Astrocyte of the cerebellum (primary cell): Measurements from ENCODE around the gene UGDH.
"Not testable (repeated sequence)": the region's sequence is repeated elsewhere in the genome, so short reads cannot be mapped to it uniquely, and the experiment has no call there.

Source experiments
- DNase-seq: peaks from one replicate; pipeline ENCODE4 v3.0.0-alpha.2; 2011; ENCODE audit warnings: low read depth
- H3K4me3 ChIP-seq: 2 replicates; pipeline ENCODE4 v1.5.1; 2011; ENCODE audit warnings: mild to moderate bottlenecking, low read depth, low read length, moderate library complexity
- in situ Hi-C: cut with HindIII; loops from 2 replicates; pipeline ENCODE4 v1.10.0; 2017; ENCODE audit warnings: low sequenced_read_pairs
- TF ChIP-seq, protein P1 (sequence below): IDR thresholded peaks from 2 replicates; pipeline ENCODE4 v1.5.1; 2012; ENCODE audit warnings: low read length, low read depth, moderate library complexity, mild to moderate bottlenecking; ENCODE audit errors: missing control alignments

Gene UGDH

DNA sequence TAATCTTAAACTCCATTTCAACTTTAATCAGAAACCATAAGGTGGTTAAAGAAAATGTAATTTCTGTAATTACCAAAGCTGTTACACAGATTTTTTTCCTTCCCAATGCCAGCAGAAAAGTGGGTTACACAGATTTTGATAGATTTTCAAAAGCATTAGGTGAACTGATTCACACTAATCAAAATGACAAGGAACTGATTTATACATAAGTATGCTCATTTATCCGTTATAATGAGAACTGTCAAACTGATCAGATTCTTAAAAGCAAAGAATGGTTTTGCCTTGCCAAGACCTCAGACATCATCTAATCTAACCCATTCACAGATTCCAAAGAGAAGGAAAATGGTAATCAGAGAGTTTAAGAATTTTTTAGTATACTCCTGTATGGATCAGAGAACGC, 5.2 kb downstream of the UGDH start:
- no peak for DNase-seq
- no peak overlapping the region for H3K4me3 ChIP-seq
- in situ Hi-C loops, result no loop called here
- TF ChIP-seq, protein P1, sequence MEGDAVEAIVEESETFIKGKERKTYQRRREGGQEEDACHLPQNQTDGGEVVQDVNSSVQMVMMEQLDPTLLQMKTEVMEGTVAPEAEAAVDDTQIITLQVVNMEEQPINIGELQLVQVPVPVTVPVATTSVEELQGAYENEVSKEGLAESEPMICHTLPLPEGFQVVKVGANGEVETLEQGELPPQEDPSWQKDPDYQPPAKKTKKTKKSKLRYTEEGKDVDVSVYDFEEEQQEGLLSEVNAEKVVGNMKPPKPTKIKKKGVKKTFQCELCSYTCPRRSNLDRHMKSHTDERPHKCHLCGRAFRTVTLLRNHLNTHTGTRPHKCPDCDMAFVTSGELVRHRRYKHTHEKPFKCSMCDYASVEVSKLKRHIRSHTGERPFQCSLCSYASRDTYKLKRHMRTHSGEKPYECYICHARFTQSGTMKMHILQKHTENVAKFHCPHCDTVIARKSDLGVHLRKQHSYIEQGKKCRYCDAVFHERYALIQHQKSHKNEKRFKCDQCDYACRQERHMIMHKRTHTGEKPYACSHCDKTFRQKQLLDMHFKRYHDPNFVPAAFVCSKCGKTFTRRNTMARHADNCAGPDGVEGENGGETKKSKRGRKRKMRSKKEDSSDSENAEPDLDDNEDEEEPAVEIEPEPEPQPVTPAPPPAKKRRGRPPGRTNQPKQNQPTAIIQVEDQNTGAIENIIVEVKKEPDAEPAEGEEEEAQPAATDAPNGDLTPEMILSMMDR, result no peak

DNA sequence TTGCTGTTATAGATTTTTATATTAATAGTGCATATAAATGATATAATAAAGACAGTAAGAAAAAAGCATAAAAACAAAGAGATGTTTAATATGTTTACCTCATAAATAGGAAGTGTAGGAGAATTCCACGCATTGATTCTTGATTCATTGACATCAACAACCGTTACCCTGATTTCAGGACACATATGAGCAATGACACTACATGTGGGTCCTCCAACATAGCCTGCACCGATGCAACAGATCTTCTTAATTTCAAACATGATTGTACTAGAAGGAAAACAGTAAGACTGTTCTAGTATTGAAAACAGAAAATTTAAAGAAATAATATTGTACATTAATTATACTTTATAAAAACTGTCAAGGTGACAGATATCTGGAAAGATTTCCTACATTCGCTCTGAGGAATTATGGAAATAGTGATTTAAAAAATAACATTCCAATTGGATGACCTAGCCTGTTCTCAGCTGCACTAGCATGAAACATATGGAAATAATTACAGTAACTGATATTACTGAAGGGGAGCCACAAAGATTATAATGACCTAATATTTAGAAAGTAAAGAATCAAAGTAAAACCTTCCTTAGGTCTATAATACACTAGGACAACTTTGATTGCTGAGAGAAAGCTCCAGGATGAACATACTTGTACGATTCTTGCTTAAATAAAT, 5.9 kb downstream of the UGDH start:
- peak; percentile 43 for DNase-seq
- in situ Hi-C loops, result no loop called here
- H3K4me3 ChIP-seq, result no peak overlapping the region
- TF ChIP-seq, protein P1, result no peak

DNA sequence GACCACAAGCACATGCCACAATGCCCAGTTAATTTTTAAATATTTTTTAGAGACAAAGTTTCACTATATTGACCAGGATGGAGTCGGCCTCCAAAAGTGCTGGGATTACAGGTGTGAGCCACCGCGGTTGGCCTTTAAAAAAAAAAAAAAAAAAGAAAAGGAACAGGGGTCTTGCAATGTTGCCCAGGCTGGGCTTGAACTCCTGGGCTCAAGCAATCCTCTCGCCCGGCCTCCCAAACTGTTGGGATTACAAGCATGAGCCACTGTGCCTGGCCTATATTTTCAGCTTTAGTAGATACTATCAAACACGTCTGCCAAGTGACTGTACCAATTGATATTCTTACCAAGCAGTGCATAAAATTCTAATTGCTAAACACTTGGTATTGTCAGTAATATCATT, 8.8 kb downstream of the UGDH start:
- no peak overlapping the region for H3K4me3 ChIP-seq
- in situ Hi-C loops, result no loop called here
- TF ChIP-seq, protein P1, result no peak
- no peak for DNase-seq

DNA sequence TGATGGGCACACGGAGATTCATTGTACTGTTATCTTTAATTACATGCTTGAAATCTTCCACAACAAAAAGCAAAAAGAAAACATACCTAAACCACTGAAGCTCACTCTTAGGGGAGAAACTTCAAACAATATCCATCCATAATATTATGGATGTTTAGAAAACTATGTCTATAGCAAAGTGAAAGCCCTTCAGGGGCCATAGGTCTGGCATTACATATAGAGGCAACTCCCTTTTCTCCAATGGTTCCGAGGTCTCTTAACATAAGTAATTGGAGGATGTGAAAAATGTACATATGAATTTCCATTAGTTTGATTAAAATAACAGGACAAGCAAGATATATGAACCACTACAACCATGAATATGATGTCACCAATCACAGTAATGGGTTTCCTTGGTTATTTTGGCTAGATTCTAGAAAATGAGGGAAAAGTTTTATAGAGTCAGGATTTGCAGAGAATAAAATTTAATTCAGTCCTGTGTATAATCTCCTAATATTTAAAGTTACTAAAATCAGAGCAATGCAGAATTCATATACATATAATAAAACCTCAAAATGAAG, 10.8 kb downstream of the UGDH start:
- in situ Hi-C loops, result no loop called here
- H3K4me3 ChIP-seq, result no peak overlapping the region
- no peak for DNase-seq
- TF ChIP-seq, protein P1, result no peak

DNA sequence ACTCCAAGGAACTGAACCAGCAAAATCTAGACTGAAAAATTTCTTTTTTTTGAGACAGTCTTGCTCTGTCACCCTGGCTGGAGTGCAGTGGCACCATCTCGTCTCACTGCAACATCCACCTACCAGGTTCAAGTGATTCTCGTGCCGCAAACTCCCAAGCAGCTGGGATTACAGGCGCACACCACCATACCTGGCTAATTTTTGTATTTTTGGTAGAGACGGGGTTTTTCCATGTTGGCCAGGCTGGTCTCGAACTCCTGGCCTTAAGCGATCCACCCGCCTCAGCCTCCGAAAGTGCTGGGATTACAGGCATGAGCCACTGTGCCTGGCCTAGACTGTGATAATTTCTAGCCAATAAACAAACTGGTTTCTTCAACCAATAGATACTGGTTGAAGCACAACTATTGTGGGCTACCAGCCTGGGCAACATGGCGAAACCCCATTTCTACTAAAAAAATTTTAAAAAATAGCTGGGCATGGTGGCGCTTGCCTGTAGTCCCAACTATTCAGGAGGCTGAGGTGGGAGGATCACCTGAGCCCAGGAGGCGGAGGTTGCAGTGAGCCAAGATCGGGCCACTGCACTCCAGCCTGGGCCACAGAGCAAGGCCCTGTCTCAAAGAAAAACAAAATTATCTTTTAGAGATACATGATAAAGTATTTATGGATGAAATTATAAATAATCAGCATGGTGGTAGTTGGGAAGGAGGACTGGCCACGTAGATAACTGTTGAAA, 11.4 kb downstream of the UGDH start:
- DNase-seq, H3K4me3 ChIP-seq, in situ Hi-C loops: not testable (repeated sequence)

DNA sequence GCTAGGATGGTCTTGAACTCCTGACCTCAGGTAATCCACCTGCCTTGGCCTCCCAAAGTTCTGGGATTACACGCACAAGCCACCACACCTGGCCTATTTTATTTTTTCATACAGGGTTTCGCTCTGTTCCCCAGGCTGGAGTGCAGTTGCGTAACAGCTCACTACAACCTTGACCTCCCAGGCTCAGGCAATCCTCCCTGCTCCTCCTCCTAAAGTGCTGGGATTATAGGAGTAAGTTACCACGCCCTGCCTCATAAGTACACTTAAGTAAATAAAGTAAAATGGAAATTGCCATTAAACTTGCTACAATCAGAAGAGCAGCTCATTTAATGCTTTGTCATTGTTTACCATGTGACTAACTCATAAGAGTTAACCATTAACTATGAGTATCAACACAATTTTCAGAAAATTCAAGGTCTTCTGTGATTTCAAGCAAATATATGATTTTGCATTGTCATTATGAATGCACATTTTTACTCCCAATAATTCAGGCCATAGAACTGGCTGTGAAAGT, 12.3 kb downstream of the UGDH start:
- TF ChIP-seq, protein P1, result no peak
- in situ Hi-C loops, result no loop called here
- H3K4me3 ChIP-seq, result no peak overlapping the region
- no peak for DNase-seq

DNA sequence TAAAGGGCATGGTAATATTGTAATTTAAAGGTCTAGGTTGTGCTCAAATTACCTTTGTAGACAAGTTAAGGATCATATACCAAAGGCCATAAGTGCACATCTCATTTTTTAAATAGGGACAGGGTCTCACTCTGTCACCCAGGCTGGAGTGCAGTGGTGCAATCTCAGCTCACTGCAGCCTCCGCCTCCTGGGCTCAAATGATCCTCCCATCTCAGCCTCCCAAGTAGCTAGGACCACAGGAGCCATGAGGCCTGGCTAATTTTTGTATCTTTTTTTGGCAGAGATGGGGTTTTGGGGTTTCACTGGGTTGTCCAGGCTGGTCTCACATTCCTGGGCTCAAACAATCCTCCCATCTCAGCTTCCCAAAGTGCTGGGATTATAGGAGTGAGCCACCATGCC, 13.0 kb downstream of the UGDH start:
- H3K4me3 ChIP-seq, DNase-seq, in situ Hi-C loops: not testable (repeated sequence)
